Choroid plexus epithelial cell (primary cell): ENCODE measurements around the gene SNX8.

ENCODE experiments used
- DNase-seq: peaks from one replicate; pipeline ENCODE4 v3.0.0-alpha.2; 2010; ENCODE audit warnings: low read depth
- H3K4me3 ChIP-seq: 2 replicates; pipeline ENCODE4 v1.5.1; 2011; ENCODE audit warnings: low read depth, mild to moderate bottlenecking, control low read depth, low read length, moderate library complexity
- TF ChIP-seq, protein P1 (sequence below): conservative IDR thresholded peaks from 2 replicates; pipeline ENCODE4 v1.5.1; 2011; ENCODE audit warnings: low read depth, mild to moderate bottlenecking, control low read depth, inconsistent platforms, low read length, moderate library complexity

The SNX8 gene

DNA sequence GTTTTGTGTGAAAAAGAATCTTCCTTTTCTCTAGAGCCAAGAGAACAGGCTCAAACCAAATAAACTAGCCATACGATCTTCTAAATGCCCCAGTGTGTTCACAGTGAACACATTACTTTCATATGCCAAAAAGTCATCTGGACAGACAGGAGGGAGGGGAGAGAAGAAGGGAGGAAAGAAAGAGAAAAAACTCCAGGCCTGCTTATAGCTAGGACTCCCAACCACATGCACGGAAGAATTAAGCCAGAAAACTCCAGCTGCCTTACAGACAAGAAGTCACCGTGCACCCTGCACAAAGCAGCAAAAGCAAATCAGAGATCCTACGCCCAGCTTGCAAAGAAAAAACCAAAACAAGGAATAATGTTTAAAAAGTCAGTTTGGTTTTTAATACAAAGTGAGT, 34.3 kb downstream of the SNX8 start:
- peak; percentile 30 for DNase-seq
- no peak overlapping the region for H3K4me3 ChIP-seq
- TF ChIP-seq, protein P1, sequence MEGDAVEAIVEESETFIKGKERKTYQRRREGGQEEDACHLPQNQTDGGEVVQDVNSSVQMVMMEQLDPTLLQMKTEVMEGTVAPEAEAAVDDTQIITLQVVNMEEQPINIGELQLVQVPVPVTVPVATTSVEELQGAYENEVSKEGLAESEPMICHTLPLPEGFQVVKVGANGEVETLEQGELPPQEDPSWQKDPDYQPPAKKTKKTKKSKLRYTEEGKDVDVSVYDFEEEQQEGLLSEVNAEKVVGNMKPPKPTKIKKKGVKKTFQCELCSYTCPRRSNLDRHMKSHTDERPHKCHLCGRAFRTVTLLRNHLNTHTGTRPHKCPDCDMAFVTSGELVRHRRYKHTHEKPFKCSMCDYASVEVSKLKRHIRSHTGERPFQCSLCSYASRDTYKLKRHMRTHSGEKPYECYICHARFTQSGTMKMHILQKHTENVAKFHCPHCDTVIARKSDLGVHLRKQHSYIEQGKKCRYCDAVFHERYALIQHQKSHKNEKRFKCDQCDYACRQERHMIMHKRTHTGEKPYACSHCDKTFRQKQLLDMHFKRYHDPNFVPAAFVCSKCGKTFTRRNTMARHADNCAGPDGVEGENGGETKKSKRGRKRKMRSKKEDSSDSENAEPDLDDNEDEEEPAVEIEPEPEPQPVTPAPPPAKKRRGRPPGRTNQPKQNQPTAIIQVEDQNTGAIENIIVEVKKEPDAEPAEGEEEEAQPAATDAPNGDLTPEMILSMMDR, result no peak

DNA sequence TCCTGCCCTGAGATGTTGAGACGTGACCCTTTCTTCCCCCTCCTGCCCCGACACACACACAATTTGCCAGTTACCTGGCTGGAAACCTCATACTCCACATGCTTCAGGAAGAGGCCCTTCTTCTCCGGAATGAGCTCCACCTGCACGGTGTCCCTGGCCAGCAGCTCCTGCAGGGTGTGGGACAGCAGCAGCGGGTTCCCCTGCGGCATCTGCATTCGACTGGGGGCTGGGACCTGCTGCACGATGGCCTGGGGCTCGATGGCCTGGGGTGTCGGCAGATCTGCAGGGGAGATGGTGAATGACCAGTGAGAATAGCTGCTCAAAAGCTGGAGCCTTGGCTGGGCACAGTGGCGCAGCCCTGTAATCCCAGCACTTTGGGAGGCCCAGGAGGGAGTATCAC, 36.2 kb downstream of the SNX8 start:
- H3K4me3 ChIP-seq, result no peak overlapping the region
- no peak for DNase-seq
- TF ChIP-seq, protein P1, result no peak

DNA sequence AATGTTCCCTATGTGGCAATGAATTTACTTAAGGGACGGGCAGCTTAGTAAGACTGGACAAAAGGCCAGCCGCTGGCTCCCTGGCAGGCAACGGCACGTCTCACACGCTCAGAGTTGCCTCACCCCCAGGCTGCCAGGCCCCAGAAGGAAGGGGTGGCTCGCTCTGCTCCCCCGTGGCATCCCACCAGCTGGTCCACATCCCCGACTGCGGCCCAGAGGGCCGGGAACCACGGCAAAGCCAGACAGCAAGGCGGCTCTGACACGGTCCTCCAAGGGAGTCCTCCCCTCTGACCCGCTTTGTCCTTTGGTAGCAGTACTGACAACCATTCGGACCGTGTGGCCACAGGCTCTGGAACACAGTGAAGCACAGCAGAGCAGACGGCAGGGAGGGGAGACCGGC, 38.1 kb downstream of the SNX8 start:
- TF ChIP-seq, protein P1, result no peak
- H3K4me3 ChIP-seq, result no peak overlapping the region
- no peak for DNase-seq

DNA sequence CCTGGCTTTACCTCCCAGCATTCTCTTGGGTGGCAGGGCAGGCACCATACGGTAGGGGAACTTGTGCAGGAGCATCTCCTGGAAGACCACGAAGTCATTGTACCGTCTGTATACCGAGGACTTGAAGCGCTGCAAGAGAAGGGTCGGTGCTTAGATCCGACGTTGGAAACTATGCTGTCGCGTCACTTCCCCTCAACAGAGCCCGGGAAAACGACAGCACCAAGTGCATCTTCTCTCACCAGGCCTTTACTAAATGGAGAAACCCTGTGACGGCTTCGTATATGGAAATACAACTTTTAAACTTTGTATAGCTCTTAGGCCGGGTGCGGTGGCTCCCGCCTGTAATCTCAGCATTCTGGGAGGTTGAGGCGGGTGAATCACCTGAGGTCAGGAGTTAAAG, 39.1 kb downstream of the SNX8 start:
- TF ChIP-seq, protein P1, result no peak
- no peak for DNase-seq
- H3K4me3 ChIP-seq, result no peak overlapping the region

DNA sequence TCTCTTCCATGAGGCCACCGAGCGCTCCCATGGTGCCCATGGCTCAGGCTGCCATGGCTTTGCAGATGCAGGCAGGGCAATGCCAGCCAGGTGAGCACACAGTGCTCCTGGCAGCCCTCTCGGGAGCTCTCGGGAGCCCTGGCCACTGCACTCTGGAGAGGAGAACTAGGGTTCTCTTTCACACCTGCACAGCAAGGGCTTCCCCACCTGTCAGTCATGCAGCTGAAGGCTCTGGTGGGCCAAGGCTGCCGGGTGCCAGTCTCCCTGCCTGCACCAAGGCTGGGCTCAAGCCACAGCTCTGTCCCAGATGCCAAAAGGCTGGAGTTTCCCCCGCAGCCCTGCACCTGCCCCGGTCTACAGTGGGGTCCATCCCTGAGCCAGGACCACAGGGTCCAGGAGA, 39.6 kb downstream of the SNX8 start:
- no peak overlapping the region for H3K4me3 ChIP-seq
- TF ChIP-seq, protein P1, result no peak
- no peak for DNase-seq

DNA sequence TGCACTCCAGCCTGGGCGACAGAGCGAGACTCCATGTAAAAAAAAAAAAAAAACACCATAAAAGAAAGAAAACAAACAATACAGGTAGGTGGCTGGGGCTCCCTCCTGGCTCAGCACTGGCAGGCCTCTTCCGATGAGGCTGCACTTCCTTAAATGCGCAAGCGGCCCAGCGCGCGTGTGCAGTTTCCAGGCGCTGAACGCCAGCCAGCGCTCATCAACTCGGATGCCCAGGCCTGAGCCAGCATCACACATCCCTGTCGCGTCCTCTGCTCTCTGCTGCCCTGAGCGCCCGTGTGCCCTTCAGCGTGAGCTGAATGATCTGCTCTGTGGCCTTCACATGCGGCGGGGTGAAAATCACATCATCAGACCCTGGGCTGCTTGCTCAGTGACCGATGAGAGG, 40.4 kb downstream of the SNX8 start:
- TF ChIP-seq, protein P1, result no peak
- DNase-seq, result no peak

DNA sequence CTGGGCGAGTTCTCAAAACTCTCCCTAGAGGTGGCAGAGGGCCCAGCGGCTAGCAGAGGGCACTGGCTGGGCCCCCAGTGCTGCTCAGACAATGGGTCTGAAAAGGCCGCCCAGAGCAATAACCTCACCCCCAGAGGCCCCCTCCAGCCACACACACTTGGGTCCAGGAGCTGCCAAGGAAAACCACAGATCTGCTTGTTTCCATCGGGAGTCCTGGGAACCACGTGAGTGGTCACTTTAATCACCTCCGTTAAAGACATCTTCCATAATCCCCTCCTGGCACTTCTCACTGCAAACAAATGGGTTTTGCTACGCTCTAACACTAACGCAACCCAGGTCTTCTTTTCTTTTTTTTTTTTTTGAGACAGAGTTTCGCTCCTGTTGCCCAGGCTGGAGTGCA, 42.2 kb downstream of the SNX8 start:
- DNase-seq, result no peak
- TF ChIP-seq, protein P1, result no peak

More for the DNA sequence above, 40.4 kb downstream of the SNX8 start:
- no peak overlapping the region for H3K4me3 ChIP-seq

More for the DNA sequence above, 42.2 kb downstream of the SNX8 start:
- H3K4me3 ChIP-seq, result no peak overlapping the region
